HCT116 (cell line): ENCODE results near the gene BNC2. TPM values are rescaled to one million over a fixed set of nuclear protein-coding genes. Genes with fewer than 3 reads are reported as not detected.

Source experiments
- ATAC-seq: fragments of 200-7000 bp; cut with Tn5 transposase; 2 replicates; pipeline ENCODE4 v1.9.1; 2020; ENCODE audit warnings: mild to moderate bottlenecking, moderate library complexity
- BruUV-seq: library from RNA; stranded (reverse); fragments of 400-500 nt; replicated peaks from 2 replicates; lab custom pipeline; 2021; lab: Mats Ljungman, UMichigan
- CTCF ChIA-PET: fragments of 300-600 bp; sonication (Branson Sonifier 250); formaldehyde crosslinking; loops from one replicate; lab custom pipeline; 2021; ENCODE audit warnings: antibody characterized with exemption; lab: Charles Lee
- POLR2A ChIA-PET: fragments of 300-600, 350-600 bp; sonication (Branson Sonifier 250); formaldehyde crosslinking; loops from one replicate; lab custom pipeline; 2021; ENCODE audit warnings: antibody characterized with exemption; lab: Charles Lee
- RAD21 ChIA-PET, 2 experiments: fragments of 300-600 bp; sonication (Branson Sonifier 250); formaldehyde crosslinking; loops; one replicate each; lab custom pipeline; 2023; ENCODE audit warnings: low total read pairs in 2 of 2; ENCODE audit not compliant: uncharacterized antibody in 2 of 2, unreplicated experiment in 2 of 2, low non-redundant PET in 1 of 2; lab: Charles Lee
- DNase-seq: peaks from one replicate; pipeline ENCODE4 v3.0.0-alpha.2; 2010; ENCODE audit warnings: low read depth, low spot score
- H2AFZ ChIP-seq: fragments of 200-600 bp; shearing (Covaris generic), sonication (generic); 2 replicates; pipeline ENCODE4 v1.6.1; 2017; ENCODE audit warnings: low read depth, mixed run types, mixed read lengths, antibody characterized with exemption, low read length; ENCODE audit not compliant: poor library complexity, severe bottlenecking
- H3K27ac ChIP-seq: 2 replicates; pipeline ENCODE4 v1.5.1; 2012; ENCODE audit warnings: low read depth, low read length
- H3K27me3 ChIP-seq: fragments of 200-600 bp; sonication (generic); 2 replicates; pipeline ENCODE4 v1.6.1; 2016; ENCODE audit warnings: mixed run types, low read length, mixed read lengths; ENCODE audit not compliant: insufficient read depth
- H3K36me3 ChIP-seq, 2 experiments: fragments of 200-500 bp in 1 of 2; fragments of 200-600 bp in 1 of 2; sonication (Bioruptor generic) in 1 of 2; sonication (generic) in 1 of 2; 2 replicates each; pipeline versions ENCODE4 v1.5.1 to v1.6.1; 2014 to 2016; ENCODE audit warnings: low read length in 2 of 2, inconsistent platforms in 1 of 2, mixed read lengths in 1 of 2, mixed run types in 1 of 2; ENCODE audit not compliant: insufficient read depth in 2 of 2, control insufficient read depth in 1 of 2
- H3K4me1 ChIP-seq, 2 experiments: fragments of 200-600 bp in 1 of 2; sonication (generic) in 1 of 2; 2 replicates each; pipeline versions ENCODE4 v1.5.1 to v1.6.1; 2012 to 2017; ENCODE audit warnings: low read length in 2 of 2, inconsistent platforms in 1 of 2, mild to moderate bottlenecking in 1 of 2, mixed read lengths in 1 of 2, mixed run types in 1 of 2, moderate library complexity in 1 of 2; ENCODE audit not compliant: insufficient read depth in 2 of 2, control insufficient read depth in 1 of 2
- H3K4me2 ChIP-seq: fragments of 200-600 bp; sonication (generic); 2 replicates; pipeline ENCODE4 v1.6.1; 2017; ENCODE audit warnings: mixed run types, low read length, mixed read lengths
- H3K4me3 ChIP-seq, 2 experiments: fragments of 200-600 bp in 1 of 2; sonication (generic) in 1 of 2; replicated peaks in 1 of 2; 2 replicates each; pipeline ENCODE4 v1.5.1; 2011 to 2016; ENCODE audit warnings: low read length in 2 of 2, control low read depth in 1 of 2, low read depth in 1 of 2, mild to moderate bottlenecking in 1 of 2, mixed read lengths in 1 of 2, mixed run types in 1 of 2
- H3K79me2 ChIP-seq: fragments of 200-600 bp; sonication (generic); 2 replicates; pipeline ENCODE4 v1.6.1; 2017; ENCODE audit warnings: mild to moderate bottlenecking, mixed run types, low read length, moderate library complexity, mixed read lengths; ENCODE audit not compliant: insufficient read depth
- H3K9ac ChIP-seq: fragments of 200-600 bp; sonication (generic); 2 replicates; pipeline ENCODE4 v1.6.1; 2016; ENCODE audit warnings: low read length, mixed read lengths
- H3K9me2 ChIP-seq: fragments of 200-600 bp; sonication (generic), shearing (Covaris generic); 2 replicates; pipeline ENCODE4 v1.6.1; 2017; ENCODE audit warnings: mixed run types, mild to moderate bottlenecking, moderate library complexity; ENCODE audit not compliant: insufficient read depth
- H3K9me3 ChIP-seq, 2 experiments: fragments of 200-500 bp in 1 of 2; fragments of 200-600 bp in 1 of 2; sonication (Bioruptor generic) in 1 of 2; sonication (generic) in 1 of 2; 2 replicates each; pipeline ENCODE4 v1.6.1; 2014 to 2017; ENCODE audit warnings: low read length in 2 of 2, mixed read lengths in 2 of 2, inconsistent platforms in 1 of 2, low read depth in 1 of 2, mild to moderate bottlenecking in 1 of 2, mixed run types in 1 of 2, moderate library complexity in 1 of 2; ENCODE audit not compliant: control insufficient read depth in 1 of 2, insufficient read depth in 1 of 2
- H4K20me1 ChIP-seq: fragments of 200-600 bp; sonication (generic), shearing (Covaris generic); 2 replicates; pipeline ENCODE4 v1.6.1; 2017; ENCODE audit warnings: mixed run types, mild to moderate bottlenecking, moderate library complexity; ENCODE audit not compliant: insufficient read depth
- CEBPB ChIP-seq: IDR thresholded peaks from 2 replicates; pipeline ENCODE4 v1.6.1; 2012; ENCODE audit warnings: low read depth
- ELF1 ChIP-seq: IDR thresholded peaks from 2 replicates; pipeline ENCODE4 v1.6.1; 2012; ENCODE audit warnings: low read depth, borderline replicate concordance
- EZH2 ChIP-seq: fragments of 200-600 bp; sonication (generic); IDR thresholded peaks from 2 replicates; pipeline ENCODE4 v1.6.1; 2017; ENCODE audit warnings: antibody characterized with exemption, mixed run types
- EZH2phosphoT487 ChIP-seq: fragments of 200-600 bp; IDR thresholded peaks from 2 replicates; pipeline ENCODE4 v1.6.1; 2018; ENCODE audit warnings: antibody characterized with exemption, borderline replicate concordance
- FOSL1 ChIP-seq: IDR thresholded peaks from 2 replicates; pipeline ENCODE4 v1.6.1; 2012; ENCODE audit warnings: low read depth
- JUND ChIP-seq: IDR thresholded peaks from 2 replicates; pipeline ENCODE4 v1.6.1; 2012
- POLR2A ChIP-seq: IDR thresholded peaks from 2 replicates; pipeline ENCODE4 v1.7.0; 2011; ENCODE audit warnings: borderline replicate concordance; ENCODE audit not compliant: insufficient read depth, insufficient read length; ENCODE audit errors: extremely low read depth
- POLR2AphosphoS5 ChIP-seq: IDR thresholded peaks from 2 replicates; pipeline ENCODE4 v1.6.1; 2011; ENCODE audit warnings: mild to moderate bottlenecking, low read depth, low read length, moderate library complexity
- RAD21 ChIP-seq: IDR thresholded peaks from 2 replicates; pipeline ENCODE4 v1.6.1; 2012; ENCODE audit warnings: low read depth, mild to moderate bottlenecking
- REST ChIP-seq: IDR thresholded peaks from 2 replicates; pipeline ENCODE4 v1.6.1; 2012; ENCODE audit warnings: low read depth
- SIN3A ChIP-seq: IDR thresholded peaks from 2 replicates; pipeline ENCODE4 v1.6.1; 2012; ENCODE audit warnings: low read depth
- TCF7L2 ChIP-seq: IDR thresholded peaks from 2 replicates; pipeline ENCODE4 v1.7.0; 2011; ENCODE audit warnings: borderline replicate concordance, inconsistent platforms; ENCODE audit not compliant: insufficient read depth, insufficient read length; ENCODE audit errors: extremely low read depth
- ZBTB33 ChIP-seq: IDR thresholded peaks from 2 replicates; pipeline ENCODE4 v1.6.1; 2011; ENCODE audit warnings: mild to moderate bottlenecking, low read length, moderate library complexity; ENCODE audit not compliant: insufficient replicate concordance; ENCODE audit errors: extremely low read depth
- ZFX ChIP-seq: fragments of 450-650 bp; IDR thresholded peaks from 2 replicates; pipeline ENCODE4 v1.6.1; 2017
- ZNF274 ChIP-seq: fragments of 200-500 bp; sonication (Bioruptor generic); IDR thresholded peaks from 2 replicates; pipeline ENCODE4 v1.6.1; 2014; ENCODE audit warnings: mild to moderate bottlenecking, low read depth, low read length, inconsistent platforms
- intact Hi-C: fragments of 100-400 bp; cut with micrococcal nuclease; formaldehyde crosslinking; loops from 2 replicates; pipeline ENCODE4 v1.10.0; 2022
- total RNA-seq: library from RNA; stranded (reverse); gene quantifications from one replicate; pipeline ENCODE4 v1.2.1, GENCODE V29; 2021; ENCODE audit not compliant: unreplicated experiment
- TF ChIP-seq, protein P1 (sequence below), 3 experiments: fragments of 200-600 bp in 1 of 3; sonication (generic) in 1 of 3; IDR thresholded peaks in 2 of 3; conservative IDR thresholded peaks in 1 of 3; 2 replicates each; pipeline ENCODE4 v1.5.1; 2012 to 2017; ENCODE audit warnings: low read depth in 2 of 3, low read length in 2 of 3, antibody characterized with exemption in 1 of 3, borderline replicate concordance in 1 of 3, control low read depth in 1 of 3, mild to moderate bottlenecking in 1 of 3, mixed read lengths in 1 of 3, mixed run types in 1 of 3, moderate library complexity in 1 of 3; ENCODE audit not compliant: insufficient read depth in 1 of 3
- TF ChIP-seq, protein P2 (sequence below): IDR thresholded peaks from 2 replicates; pipeline ENCODE4 v1.6.1; 2012

BNC2 gene
- total RNA-seq, 1 experiment from 2014 or later: 0.37 TPM

DNA sequence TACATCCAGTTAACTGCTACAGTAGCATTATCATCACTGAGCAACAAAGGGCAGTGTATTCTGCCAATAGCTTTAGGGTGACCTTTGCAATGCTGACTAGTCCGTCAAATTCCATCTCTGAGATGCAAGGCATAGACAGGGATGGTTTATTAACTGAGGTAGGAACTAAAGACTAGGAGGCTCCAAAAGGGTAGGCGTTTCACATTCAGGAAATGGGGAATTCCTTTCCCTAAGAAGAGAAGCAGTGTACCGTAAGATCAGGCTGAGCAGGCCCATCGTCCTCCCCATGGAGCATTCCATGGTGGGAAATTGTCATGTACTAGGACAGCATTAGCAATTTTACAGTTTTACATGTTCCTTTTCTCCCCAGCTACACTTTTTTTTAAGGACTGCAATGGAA, 157.7 kb downstream of the BNC2 start:
- H3K4me3 ChIP-seq: no peak overlapping the region
- no peaks in the 10 kb centered on the region for H3K36me3 ChIP-seq
- H3K9ac ChIP-seq: no peak overlapping the region
- RAD21 ChIA-PET: no interaction called here
- H3K27me3 ChIP-seq: no peaks in the 10 kb centered on the region; the same call in 1 of the 2 replicates
- H3K79me2 ChIP-seq: no peaks in the 10 kb centered on the region
- BruUV-seq: no TSS peak
- TF ChIP-seq JUND (no peak), FOSL1 (no peak), TCF7L2 (no peak), POLR2A (no peak), ZNF274 (no peak), CEBPB (no peak), EZH2 (no peak), EZH2phosphoT487 (no peak), ZFX (no peak), POLR2AphosphoS5 (no peak), ZBTB33 (no peak), SIN3A (no peak), RAD21 (no peak), ELF1 (no peak), REST (no peak)
- TF ChIP-seq, protein P1, sequence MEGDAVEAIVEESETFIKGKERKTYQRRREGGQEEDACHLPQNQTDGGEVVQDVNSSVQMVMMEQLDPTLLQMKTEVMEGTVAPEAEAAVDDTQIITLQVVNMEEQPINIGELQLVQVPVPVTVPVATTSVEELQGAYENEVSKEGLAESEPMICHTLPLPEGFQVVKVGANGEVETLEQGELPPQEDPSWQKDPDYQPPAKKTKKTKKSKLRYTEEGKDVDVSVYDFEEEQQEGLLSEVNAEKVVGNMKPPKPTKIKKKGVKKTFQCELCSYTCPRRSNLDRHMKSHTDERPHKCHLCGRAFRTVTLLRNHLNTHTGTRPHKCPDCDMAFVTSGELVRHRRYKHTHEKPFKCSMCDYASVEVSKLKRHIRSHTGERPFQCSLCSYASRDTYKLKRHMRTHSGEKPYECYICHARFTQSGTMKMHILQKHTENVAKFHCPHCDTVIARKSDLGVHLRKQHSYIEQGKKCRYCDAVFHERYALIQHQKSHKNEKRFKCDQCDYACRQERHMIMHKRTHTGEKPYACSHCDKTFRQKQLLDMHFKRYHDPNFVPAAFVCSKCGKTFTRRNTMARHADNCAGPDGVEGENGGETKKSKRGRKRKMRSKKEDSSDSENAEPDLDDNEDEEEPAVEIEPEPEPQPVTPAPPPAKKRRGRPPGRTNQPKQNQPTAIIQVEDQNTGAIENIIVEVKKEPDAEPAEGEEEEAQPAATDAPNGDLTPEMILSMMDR (IDR thresholded peaks at IDR 0.05 in 2 of 3, conservative IDR thresholded peaks at IDR 0.05 in 1 of 3; ENCODE audit: borderline replicate concordance in 1 of 3, insufficient read depth in 1 of 3, low read depth in 2 of 3, low read length in 2 of 3): no peak
- TF ChIP-seq, protein P2, sequence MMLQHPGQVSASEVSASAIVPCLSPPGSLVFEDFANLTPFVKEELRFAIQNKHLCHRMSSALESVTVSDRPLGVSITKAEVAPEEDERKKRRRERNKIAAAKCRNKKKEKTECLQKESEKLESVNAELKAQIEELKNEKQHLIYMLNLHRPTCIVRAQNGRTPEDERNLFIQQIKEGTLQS: no peak
- H3K4me1 ChIP-seq: no peaks in the 10 kb centered on the region
- no peaks in the 10 kb centered on the region for H3K9me3 ChIP-seq
- H3K27ac ChIP-seq: no peak overlapping the region
- ATAC-seq: no peak
- no peak overlapping the region for H3K4me2 ChIP-seq
- POLR2A ChIA-PET: no interaction called here
- intact Hi-C loops: no loop called here
- no peaks in the 10 kb centered on the region for H3K9me2 ChIP-seq
- H4K20me1 ChIP-seq: no peaks in the 10 kb centered on the region
- no peak for DNase-seq
- no peak overlapping the region for H2AFZ ChIP-seq
- CTCF ChIA-PET: no interaction called here
